B cell (primary cell): Measurements from ENCODE around the gene CFAP119. TPM values are rescaled to one million over a fixed set of nuclear protein-coding genes. Genes with fewer than 3 reads are reported as not detected.

Experiments used
- ATAC-seq: fragments of 200-7000 bp; cut with Tn5 transposase; one replicate; pipeline ENCODE4 v1.10.0; 2021; ENCODE audit warnings: low read depth, mild to moderate bottlenecking, moderate number of reproducible peaks, moderate library complexity
- CTCF ChIA-PET: fragments of 350-600 bp; sonication (Branson Sonifier 250); formaldehyde crosslinking; loops from one replicate; lab custom pipeline; 2021; ENCODE audit warnings: antibody characterized with exemption, inconsistent platforms; lab: Charles Lee
- POLR2A ChIA-PET: fragments of 350-600 bp; sonication (Branson Sonifier 250); formaldehyde crosslinking; loops from one replicate; lab custom pipeline; 2021; ENCODE audit warnings: antibody characterized with exemption; lab: Charles Lee
- DNase-seq: peaks from one replicate; pipeline ENCODE4 v3.0.0; 2013
- H2AFZ ChIP-seq: 2 replicates; pipeline ENCODE4 v1.6.1; 2012; ENCODE audit warnings: mild to moderate bottlenecking, low read depth, low read length; ENCODE audit not compliant: insufficient read depth, poor library complexity, severe bottlenecking
- H3K27ac ChIP-seq, 2 donors: 1 replicate in 1 of 2; 2 replicates in 1 of 2; pipeline ENCODE4 v1.5.1; 2012 to 2013; ENCODE audit warnings: low read length in 2 of 2, mild to moderate bottlenecking in 2 of 2, moderate library complexity in 1 of 2
- H3K27me3 ChIP-seq, 4 experiments: fragments of 200-600 bp in 1 of 4; sonication (generic) in 1 of 4; replicated peaks in 1 of 4; 1 replicate in 2 of 4; 2 replicates in 2 of 4; pipeline versions ENCODE4 v1.6.1 to v1.7.0; 2013 to 2016; ENCODE audit warnings: low read length in 3 of 4, mild to moderate bottlenecking in 2 of 4, mixed read lengths in 1 of 4, moderate library complexity in 1 of 4; ENCODE audit not compliant: insufficient read depth in 4 of 4, control insufficient read depth in 3 of 4; ENCODE audit errors: control extremely low read depth in 1 of 4
- H3K36me3 ChIP-seq, 2 experiments: replicated peaks in 1 of 2; 1 replicate in 1 of 2; 2 replicates in 1 of 2; pipeline versions ENCODE4 v1.6.1 to v1.7.1; 2013; ENCODE audit warnings: low read length in 1 of 2; ENCODE audit not compliant: insufficient read depth in 2 of 2, control insufficient read depth in 1 of 2; ENCODE audit errors: control extremely low read depth in 1 of 2, extremely low read depth in 1 of 2
- H3K4me1 ChIP-seq, 2 donors: fragments of 200-600 bp in 1 of 2; sonication (generic) in 1 of 2; 1 replicate in 1 of 2; 2 replicates in 1 of 2; pipeline versions ENCODE4 v1.5.1 to v1.6.1; 2013 to 2017; ENCODE audit warnings: low read length in 2 of 2; ENCODE audit not compliant: control insufficient read depth in 2 of 2, insufficient read depth in 2 of 2
- H3K4me2 ChIP-seq: replicated peaks from 2 replicates; pipeline ENCODE3; 2012; ENCODE audit warnings: mild to moderate bottlenecking, low read depth, low read length; ENCODE audit not compliant: poor library complexity, severe bottlenecking
- H3K4me3 ChIP-seq, 5 experiments: fragments of 200-600 bp in 1 of 5; sonication (generic) in 1 of 5; 1 replicate in 3 of 5; 2 replicates in 2 of 5; pipeline versions ENCODE4 v1.5.1 to v1.7.0; 2011 to 2016; ENCODE audit warnings: low read length in 4 of 5, mild to moderate bottlenecking in 4 of 5, low read depth in 2 of 5, control low read depth in 1 of 5, moderate library complexity in 1 of 5; ENCODE audit not compliant: insufficient read depth in 1 of 5; ENCODE audit errors: control extremely low read depth in 1 of 5, extremely low read depth in 1 of 5
- H3K79me2 ChIP-seq: fragments of 200-600 bp; sonication (generic); one replicate; pipeline ENCODE4 v1.6.0; 2016; ENCODE audit warnings: low read length; ENCODE audit not compliant: control insufficient read depth, insufficient read depth
- H3K9ac ChIP-seq: fragments of 200-600 bp; sonication (generic); 2 replicates; pipeline ENCODE4 v1.6.1; 2017; ENCODE audit warnings: mild to moderate bottlenecking, low read length, moderate library complexity
- H3K9me3 ChIP-seq, 3 donors: one replicate each; pipeline versions ENCODE4 v1.6.1 to v1.7.1; 2013; ENCODE audit warnings: low read length in 2 of 3; ENCODE audit not compliant: control insufficient read depth in 2 of 3, insufficient read depth in 1 of 3; ENCODE audit errors: control extremely low read depth in 1 of 3
- H4K20me1 ChIP-seq: 2 replicates; pipeline ENCODE4 v1.6.0; 2012; ENCODE audit warnings: mild to moderate bottlenecking, low read length; ENCODE audit not compliant: insufficient read depth, control insufficient read depth, poor library complexity, severe bottlenecking
- H3K27ac Mint-ChIP-seq: one replicate; pipeline ENCODE4 v1.8.0; 2021; ENCODE audit warnings: mixed read lengths
- H3K27me3 Mint-ChIP-seq: one replicate; pipeline ENCODE4 v1.8.0; 2021; ENCODE audit warnings: mixed read lengths
- H3K4me1 Mint-ChIP-seq: one replicate; pipeline ENCODE4 v1.8.0; 2021; ENCODE audit warnings: mixed read lengths
- H3K4me3 Mint-ChIP-seq: one replicate; pipeline ENCODE4 v1.8.0; 2021; ENCODE audit warnings: mixed read lengths
- H3K9me3 Mint-ChIP-seq: one replicate; pipeline ENCODE4 v1.8.0; 2022; ENCODE audit warnings: mixed read lengths; ENCODE audit not compliant: insufficient read depth
- EZH2 ChIP-seq: IDR thresholded peaks from 2 replicates; pipeline ENCODE4 v1.6.1; 2012; ENCODE audit warnings: borderline replicate concordance, low read depth, mild to moderate bottlenecking, moderate library complexity, low read length; ENCODE audit not compliant: insufficient read depth, poor library complexity, severe bottlenecking
- WGBS: methylation state at CpG from one replicate; pipeline ENCODE4 v1.1.5; 2013; ENCODE audit warnings: missing lambda C conversion rate; ENCODE audit not compliant: insufficient coverage; 5-methylcytosine and 5-hydroxymethylcytosine counted together
- intact Hi-C: fragments of 100-400 bp; cut with micrococcal nuclease; formaldehyde crosslinking; loops from one replicate; pipeline ENCODE4 v1.10.0; 2022
- polyA plus RNA-seq: library from polyadenylated mRNA; depleted of rRNA; stranded (reverse); fragments of >200 nt; gene quantifications from 2 replicates; pipeline ENCODE4 v1.2.3, GENCODE V29; 2012
- total RNA-seq, 2 donors: library from RNA; stranded (reverse); fragments of 120-200 nt in 1 of 2; gene quantifications; 1 replicate in 1 of 2; 2 replicates in 1 of 2; pipeline versions ENCODE4 v1.2.3 to v1.2.4, GENCODE V29; 2013 to 2022
- TF ChIP-seq, protein P1 (sequence below): fragments of 200-600 bp; IDR thresholded peaks from one replicate; pipeline ENCODE4 v1.8.0; 2022; ENCODE audit warnings: antibody characterized with exemption, mild to moderate bottlenecking

Gene CFAP119
- total and polyA plus RNA-seq, 2 donors (not counting 1 experiment from before 2014, with no cell fraction given) = 8.5 to 11.7 TPM

GRCh38 chr16:30805370-30806169 lies 43.7 kb upstream of the CFAP119 start:
- Histone ChIP-seq H4K20me1 (no peaks in the 10 kb centered on the region), H3K9ac (peak overlapping the region; percentile 83), H3K27ac (peak overlapping the region in 1 of 2 donors; percentile 65), H3K4me1 (peaks cover 10 to 19% of the 10 kb centered on the region in 2 donors), H3K36me3 (no peaks in the 10 kb centered on the region), H2AFZ (peak overlapping the region; percentile 84), H3K4me2 (peak overlapping the region; percentile 94), H3K79me2 (no peaks in the 10 kb centered on the region), H3K9me3 (peaks cover 0 to 3% (median 0%) of the 10 kb centered on the region in 3 donors), H3K4me3 (peak overlapping the region; percentile 61 to 91 (median 87)), H3K27me3 (peaks cover 0 to 9% (median 0%) of the 10 kb centered on the region in 4 experiments)
- Mint-ChIP-seq H3K27me3 (peaks cover 6% of the 10 kb centered on the region), H3K9me3 (no peaks in the 10 kb centered on the region), H3K27ac (peak overlapping the region; percentile 64), H3K4me1 (peaks cover 16% of the 10 kb centered on the region), H3K4me3 (peak overlapping the region; percentile 92)
- 4% methylated on average over 62 of the region's 62 CpGs for WGBS
- intact Hi-C loops = loop anchor here (1.0 kb wide), 3 partner anchors 9 to 70 kb away; partner anchors contain the start of gene ZNF629
- peak; percentile 81 for ATAC-seq
- POLR2A ChIA-PET = interaction anchor here (0.6 to 1.9 kb wide), 5 partner anchors 9 to 69 kb away, joined by 3 to 15 read pairs (median 5); partner anchors contain the start of gene ZNF629
- peak; percentile 68 for DNase-seq
- TF ChIP-seq, protein P1, sequence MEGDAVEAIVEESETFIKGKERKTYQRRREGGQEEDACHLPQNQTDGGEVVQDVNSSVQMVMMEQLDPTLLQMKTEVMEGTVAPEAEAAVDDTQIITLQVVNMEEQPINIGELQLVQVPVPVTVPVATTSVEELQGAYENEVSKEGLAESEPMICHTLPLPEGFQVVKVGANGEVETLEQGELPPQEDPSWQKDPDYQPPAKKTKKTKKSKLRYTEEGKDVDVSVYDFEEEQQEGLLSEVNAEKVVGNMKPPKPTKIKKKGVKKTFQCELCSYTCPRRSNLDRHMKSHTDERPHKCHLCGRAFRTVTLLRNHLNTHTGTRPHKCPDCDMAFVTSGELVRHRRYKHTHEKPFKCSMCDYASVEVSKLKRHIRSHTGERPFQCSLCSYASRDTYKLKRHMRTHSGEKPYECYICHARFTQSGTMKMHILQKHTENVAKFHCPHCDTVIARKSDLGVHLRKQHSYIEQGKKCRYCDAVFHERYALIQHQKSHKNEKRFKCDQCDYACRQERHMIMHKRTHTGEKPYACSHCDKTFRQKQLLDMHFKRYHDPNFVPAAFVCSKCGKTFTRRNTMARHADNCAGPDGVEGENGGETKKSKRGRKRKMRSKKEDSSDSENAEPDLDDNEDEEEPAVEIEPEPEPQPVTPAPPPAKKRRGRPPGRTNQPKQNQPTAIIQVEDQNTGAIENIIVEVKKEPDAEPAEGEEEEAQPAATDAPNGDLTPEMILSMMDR = no peak
- TF ChIP-seq EZH2 = no peak
- CTCF ChIA-PET = interaction anchor here (0.5 to 2.1 kb wide), 7 partner anchors 9 to 208 kb away, joined by 3 to 13 read pairs (median 6); partner anchors contain the start of gene ZNF629
